ENCODE results near the gene TRIB2. TPM values are rescaled to one million over a fixed set of nuclear protein-coding genes. Genes with fewer than 3 reads are reported as not detected.
A peak's percentile ranks its signal among the peaks of the same experiment; 100 is the strongest.

TRIB2 gene
- polyA plus RNA-seq, 3 donors, result 0.29 to 2.6 (median 0.51) TPM

DNA sequence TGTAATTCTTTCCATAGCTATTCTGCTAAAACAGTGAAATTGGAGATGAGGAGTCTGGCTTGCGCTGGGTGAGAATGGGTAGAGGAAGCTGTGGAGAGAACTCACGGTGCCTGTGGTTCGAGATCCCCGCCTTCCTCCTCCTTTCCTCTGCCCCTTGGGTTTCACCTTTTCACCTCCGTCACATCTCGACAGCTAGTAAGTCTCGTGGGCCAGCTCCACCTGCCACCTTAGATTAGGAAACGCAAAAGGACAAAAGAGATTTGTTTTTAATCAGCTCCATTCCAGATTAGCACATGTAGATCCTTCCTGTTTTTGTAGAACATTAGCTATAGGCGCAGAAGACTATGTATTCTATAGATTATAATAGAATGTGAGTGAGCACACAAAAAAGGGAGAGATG lies 20.6 kb downstream of the TRIB2 start:
- H3K27me3 ChIP-seq (ENCODE audit: control insufficient read depth in 2 of 2, insufficient read depth in 2 of 2, low read length in 2 of 2), result peaks cover 0 to 6% of the 10 kb centered on the region in 2 donors
- no peak for DNase-seq
- intact Hi-C loops (cut with micrococcal nuclease), result no loop called here
- H2AFZ ChIP-seq (ENCODE audit: insufficient read depth, low read depth, low read length, poor library complexity, severe bottlenecking), result no peak overlapping the region
- Mint-ChIP-seq H3K4me1 (peaks cover 3% of the 10 kb centered on the region), H3K9me3 (peaks cover 0 to 1% (median 0%) of the 10 kb centered on the region in 7 donors), H3K4me3 (peak overlapping the region in 1 of 2 donors; percentile 3), H3K27me3 (ENCODE audit: low read depth in 3 of 3) (peaks cover 7 to 18% (median 11%) of the 10 kb centered on the region in 3 donors), H3K36me3 (no peaks in the 10 kb centered on the region), H3K27ac (no peak overlapping the region)
- no peak for TF ChIP-seq CTCF (IDR thresholded peaks at IDR 0.05)
- no peaks in the 10 kb centered on the region for H4K20me1 ChIP-seq (ENCODE audit: insufficient read depth, low read length)
- H3K9me3 ChIP-seq (replicated peaks in 1 of 2; ENCODE audit: control insufficient read depth in 1 of 2, insufficient read depth in 1 of 2, low read length in 2 of 2), result no peaks in the 10 kb centered on the region
- WGBS (ENCODE audit: insufficient coverage), result 0% methylated on average over 3 of the region's 9 CpGs
- H3K27ac ChIP-seq (ENCODE audit: low read depth in 1 of 2, low read length in 2 of 2), result no peak overlapping the region
- no peaks in the 10 kb centered on the region for H3K4me1 ChIP-seq (ENCODE audit: control insufficient read depth in 1 of 2, insufficient read depth in 2 of 2, low read length in 2 of 2)
- no peak overlapping the region for H3K4me3 ChIP-seq (replicated peaks in 1 of 3; ENCODE audit: low read depth in 2 of 3, low read length in 3 of 3)
- no peak overlapping the region for H3K4me2 ChIP-seq (replicated peaks; ENCODE audit: extremely low read depth, low read length, poor library complexity, severe bottlenecking)
- no peaks in the 10 kb centered on the region for H3K79me2 ChIP-seq (ENCODE audit: insufficient read depth, low read length)
- H3K36me3 ChIP-seq (replicated peaks in 1 of 2; ENCODE audit: control insufficient read depth in 1 of 2, insufficient read depth in 2 of 2, low read length in 2 of 2), result no peaks in the 10 kb centered on the region
- no peak overlapping the region for H3K9ac ChIP-seq (ENCODE audit: insufficient read depth, low read length, poor library complexity, severe bottlenecking)

DNA sequence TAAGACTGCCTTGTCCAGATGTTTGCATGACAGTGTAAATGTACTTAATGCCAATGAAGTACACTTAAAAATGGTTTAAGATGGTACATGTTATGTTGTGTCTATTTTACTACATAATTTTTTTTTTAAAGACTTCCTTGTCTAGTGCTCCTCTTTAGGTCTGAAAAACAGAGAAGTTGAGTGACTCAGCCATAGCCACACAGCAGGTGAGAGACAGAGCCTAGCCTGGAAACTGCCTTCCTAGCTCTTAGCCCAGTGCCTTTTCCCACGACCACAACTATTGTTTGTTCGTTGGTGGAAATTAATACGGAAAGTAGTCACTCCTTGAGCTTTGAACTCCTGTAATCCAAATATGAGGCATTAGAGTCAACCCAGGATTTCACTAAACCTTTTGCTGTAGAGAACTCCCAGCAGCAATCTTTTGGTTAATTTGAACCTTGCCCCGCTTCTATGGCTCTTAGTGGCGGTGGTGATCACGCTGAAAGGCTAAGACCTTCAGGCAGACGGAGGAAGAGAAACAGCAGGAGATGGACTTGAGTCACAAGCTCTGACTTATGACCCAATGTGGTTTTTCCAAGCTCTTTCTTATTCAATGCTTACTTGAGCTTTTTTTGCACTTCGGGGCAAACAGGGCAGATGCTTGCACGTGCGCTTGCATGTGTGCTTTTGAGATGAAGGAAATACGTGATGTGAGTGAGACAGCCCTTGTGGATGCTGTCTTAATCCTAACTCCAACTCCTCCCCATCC lies 21.2 kb downstream of the TRIB2 start:
- Histone ChIP-seq H3K27me3 (ENCODE audit: control insufficient read depth in 2 of 2, insufficient read depth in 2 of 2, low read length in 2 of 2) (peaks cover 0 to 6% of the 10 kb centered on the region in 2 donors), H3K27ac (ENCODE audit: low read depth in 1 of 2, low read length in 2 of 2) (no peak overlapping the region), H3K4me2 (replicated peaks; ENCODE audit: extremely low read depth, low read length, poor library complexity, severe bottlenecking) (no peak overlapping the region), H3K9me3 (replicated peaks in 1 of 2; ENCODE audit: control insufficient read depth in 1 of 2, insufficient read depth in 1 of 2, low read length in 2 of 2) (no peaks in the 10 kb centered on the region), H3K4me1 (ENCODE audit: control insufficient read depth in 1 of 2, insufficient read depth in 2 of 2, low read length in 2 of 2) (no peaks in the 10 kb centered on the region), H2AFZ (ENCODE audit: insufficient read depth, low read depth, low read length, poor library complexity, severe bottlenecking) (no peak overlapping the region), H3K79me2 (ENCODE audit: insufficient read depth, low read length) (no peaks in the 10 kb centered on the region), H3K36me3 (replicated peaks in 1 of 2; ENCODE audit: control insufficient read depth in 1 of 2, insufficient read depth in 2 of 2, low read length in 2 of 2) (no peaks in the 10 kb centered on the region), H3K4me3 (replicated peaks in 1 of 3; ENCODE audit: low read depth in 2 of 3, low read length in 3 of 3) (no peak overlapping the region), H4K20me1 (ENCODE audit: insufficient read depth, low read length) (no peaks in the 10 kb centered on the region), H3K9ac (ENCODE audit: insufficient read depth, low read length, poor library complexity, severe bottlenecking) (no peak overlapping the region)
- peaks cover 7 to 19% (median 11%) of the 10 kb centered on the region in 3 donors for H3K27me3 Mint-ChIP-seq (ENCODE audit: low read depth in 3 of 3)
- no peak for DNase-seq
- intact Hi-C loops (cut with micrococcal nuclease), result no loop called here
- H3K4me1 Mint-ChIP-seq, result peaks cover 3% of the 10 kb centered on the region
- H3K4me3 Mint-ChIP-seq, result no peak overlapping the region
- TF ChIP-seq CTCF (IDR thresholded peaks at IDR 0.05), result no peak
- H3K9me3 Mint-ChIP-seq, result peaks cover 0 to 1% (median 0%) of the 10 kb centered on the region in 7 donors
- WGBS (ENCODE audit: insufficient coverage), result 93% methylated on average over 4 of the region's 11 CpGs
- no peak overlapping the region for H3K27ac Mint-ChIP-seq
- no peaks in the 10 kb centered on the region for H3K36me3 Mint-ChIP-seq
